Activated CD8-positive, alpha-beta T cell treated with anti-CD3 and anti-CD28 coated beads, Interleukin-2, amount 10 ng/mL, durations not matched to agents 7 days and 5 days (primary cell): ENCODE measurements around the gene COL27A1. TPM values are rescaled to one million over a fixed set of nuclear protein-coding genes. Genes with fewer than 3 reads are reported as not detected.
A peak's percentile ranks its signal among the peaks of the same experiment; 100 is the strongest.

Experiments
- ATAC-seq: fragments of 150-1000 bp; cut with Tn5 transposase; one replicate; pipeline ENCODE4 v1.10.0; 2021; ENCODE audit warnings: moderate library complexity
- CTCF ChIA-PET: fragments of 350-600 bp; sonication (Branson Sonifier 250); formaldehyde crosslinking; loops from one replicate; lab custom pipeline; 2021; ENCODE audit warnings: antibody characterized with exemption; lab: Charles Lee
- POLR2A ChIA-PET: fragments of 350-600 bp; sonication (Branson Sonifier 250); formaldehyde crosslinking; loops from one replicate; lab custom pipeline; 2021; ENCODE audit warnings: antibody characterized with exemption; lab: Charles Lee
- DNase-seq: peaks from one replicate; pipeline ENCODE4 v3.0.0-alpha.2; 2020
- H3K27ac Mint-ChIP-seq: one replicate; pipeline ENCODE4 v1.8.0; 2021; ENCODE audit warnings: mild to moderate bottlenecking, mixed read lengths
- H3K27me3 Mint-ChIP-seq: one replicate; pipeline ENCODE4 v1.8.0; 2021; ENCODE audit warnings: low read depth, mixed read lengths
- H3K36me3 Mint-ChIP-seq: one replicate; pipeline ENCODE4 v1.8.0; 2021; ENCODE audit warnings: low read depth, mixed read lengths
- H3K4me1 Mint-ChIP-seq: one replicate; pipeline ENCODE4 v1.8.0; 2021; ENCODE audit warnings: low read depth, mixed read lengths
- H3K4me3 Mint-ChIP-seq: one replicate; pipeline ENCODE4 v1.8.0; 2021; ENCODE audit warnings: mild to moderate bottlenecking, mixed read lengths
- H3K9me3 Mint-ChIP-seq: one replicate; pipeline ENCODE4 v1.8.0; 2022; ENCODE audit warnings: mixed read lengths; ENCODE audit not compliant: insufficient read depth
- total RNA-seq, 2 experiments: library from RNA; stranded (reverse); gene quantifications; one replicate each; pipeline ENCODE4 v1.2.3, GENCODE V29; 2021

COL27A1 gene
- total RNA-seq, 2 experiments from 2014 or later: 0.47 to 0.99 TPM

DNA sequence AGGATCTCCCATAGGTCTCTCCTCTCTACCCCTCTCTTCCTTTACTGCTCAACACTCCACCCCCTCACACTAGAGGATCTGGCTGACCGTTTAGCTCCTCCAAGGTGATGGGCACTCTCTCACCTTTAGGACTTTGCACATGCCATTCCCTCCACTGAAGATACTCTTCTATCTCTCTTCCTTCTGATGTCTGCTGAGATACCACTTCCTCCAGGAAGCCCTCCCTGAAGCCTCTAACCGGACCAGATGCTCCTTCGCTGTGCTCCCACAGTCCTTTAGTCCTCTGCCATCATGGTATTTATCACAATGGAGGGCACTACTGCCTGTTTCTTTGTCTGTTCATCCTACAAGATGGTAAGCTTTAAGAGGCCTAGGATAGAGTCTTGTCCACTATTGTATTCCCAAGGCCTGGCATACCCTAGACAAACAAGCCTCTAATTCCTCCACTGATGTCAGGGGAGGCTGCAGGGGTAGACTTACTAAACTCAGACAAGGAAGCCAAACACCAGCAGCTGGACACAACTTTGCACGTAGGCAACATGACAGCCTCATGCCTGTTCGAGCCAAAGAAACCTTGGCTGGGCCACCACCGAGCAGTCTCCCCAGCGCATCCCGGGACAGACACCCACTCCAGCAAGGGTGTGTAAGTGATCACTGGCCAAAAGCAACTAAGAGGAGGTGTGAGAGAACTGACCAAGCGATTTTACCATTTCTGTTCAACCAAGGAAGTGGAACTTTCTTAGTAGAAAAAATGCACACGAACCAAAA is 194.6 kb downstream of the COL27A1 start:
- Mint-ChIP-seq H3K36me3 (peaks cover 81% of the 10 kb centered on the region), H3K9me3 (no peaks in the 10 kb centered on the region), H3K27me3 (no peaks in the 10 kb centered on the region), H3K4me3 (no peak overlapping the region), H3K27ac (peak overlapping the region; percentile 92), H3K4me1 (peaks cover 65% of the 10 kb centered on the region)
- DNase-seq (no peak), ATAC-seq (no peak)
- CTCF ChIA-PET: interaction anchor here (0.6 to 6.5 kb wide), 9 partner anchors 11 to 255 kb away, joined by 3 to 42 read pairs (median 3); partner anchors contain the start of gene AKNA
- POLR2A ChIA-PET: interaction anchor here (0.8 to 1.6 kb wide), 3 partner anchors 12 to 38 kb away, joined by 3 to 5 read pairs (median 4); partner anchors contain the start of gene AKNA

DNA sequence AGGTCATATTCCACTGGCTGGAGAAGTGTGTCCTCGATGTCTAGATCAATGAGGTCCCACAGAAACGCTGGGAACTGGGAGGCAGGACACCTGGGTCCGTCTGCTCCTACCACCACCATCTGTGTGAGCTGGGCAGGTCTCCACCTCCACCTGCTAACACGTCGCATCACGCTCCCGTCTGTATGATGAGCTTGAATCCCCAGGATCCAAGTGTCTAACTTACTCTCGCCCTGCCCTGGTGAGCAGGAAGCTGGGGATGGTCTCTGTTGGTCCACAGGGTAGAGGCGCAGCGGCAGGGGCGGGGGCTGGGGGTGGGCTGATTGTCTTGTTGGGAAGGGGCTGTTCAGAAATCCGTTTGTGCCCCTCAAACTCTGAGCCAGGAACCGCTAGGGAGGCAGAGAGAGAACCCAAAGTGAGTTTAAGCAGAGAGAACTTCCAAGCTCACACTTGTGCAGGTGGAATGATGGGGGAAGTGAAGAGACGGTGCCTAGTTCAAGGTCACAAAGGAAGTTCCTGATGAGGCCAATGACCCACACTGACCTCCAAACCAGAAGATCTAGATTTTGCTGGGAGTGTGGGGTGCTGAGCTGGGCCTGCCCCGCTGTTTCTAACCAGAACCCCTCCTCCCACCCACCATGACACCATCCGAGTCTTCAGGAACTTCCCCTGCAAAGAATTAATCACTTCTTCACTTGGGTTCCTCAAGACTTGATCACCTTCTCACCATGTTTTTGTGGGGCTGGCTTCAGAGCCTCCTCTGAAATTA is 195.5 kb downstream of the COL27A1 start:
- H3K27me3 Mint-ChIP-seq: no peaks in the 10 kb centered on the region
- peaks cover 68% of the 10 kb centered on the region for H3K4me1 Mint-ChIP-seq
- H3K27ac Mint-ChIP-seq: peak overlapping the region; percentile 92
- ChIA-PET CTCF (interaction anchor here (1.1 to 6.5 kb wide), 5 partner anchors 11 to 37 kb away, joined by 3 to 42 read pairs (median 4); partner anchors contain the start of gene AKNA), POLR2A (interaction anchor here (1.1 to 1.6 kb wide), 3 partner anchors 17 to 37 kb away, joined by 5 to 7 read pairs (median 5); partner anchors contain the start of gene AKNA)
- no peaks in the 10 kb centered on the region for H3K9me3 Mint-ChIP-seq
- no peak for DNase-seq
- no peak for ATAC-seq
- H3K36me3 Mint-ChIP-seq: peaks cover 79% of the 10 kb centered on the region
- H3K4me3 Mint-ChIP-seq: peak overlapping the region; percentile 8

DNA sequence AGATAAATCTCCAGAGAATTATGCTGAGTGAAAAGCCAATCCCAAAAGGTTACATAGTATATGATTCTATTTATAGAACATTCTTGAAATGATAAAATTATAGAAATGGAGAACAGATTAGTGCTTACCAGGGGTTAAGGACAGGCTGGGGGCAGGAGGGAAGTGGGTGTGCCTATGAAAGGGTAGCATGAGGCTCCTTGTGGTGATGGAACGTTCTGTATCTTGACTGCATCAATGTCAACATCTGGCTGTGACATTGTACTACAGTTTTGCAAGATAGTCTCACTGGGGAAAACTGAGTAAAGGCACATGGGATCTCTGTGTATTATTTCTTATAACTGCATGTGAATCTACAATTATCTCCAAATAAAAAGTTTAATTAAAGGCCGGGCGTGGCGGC is 196.6 kb downstream of the COL27A1 start:
- H3K4me3 Mint-ChIP-seq: no peak overlapping the region
- no peak for ATAC-seq
- peaks cover 68% of the 10 kb centered on the region for H3K4me1 Mint-ChIP-seq

DNA sequence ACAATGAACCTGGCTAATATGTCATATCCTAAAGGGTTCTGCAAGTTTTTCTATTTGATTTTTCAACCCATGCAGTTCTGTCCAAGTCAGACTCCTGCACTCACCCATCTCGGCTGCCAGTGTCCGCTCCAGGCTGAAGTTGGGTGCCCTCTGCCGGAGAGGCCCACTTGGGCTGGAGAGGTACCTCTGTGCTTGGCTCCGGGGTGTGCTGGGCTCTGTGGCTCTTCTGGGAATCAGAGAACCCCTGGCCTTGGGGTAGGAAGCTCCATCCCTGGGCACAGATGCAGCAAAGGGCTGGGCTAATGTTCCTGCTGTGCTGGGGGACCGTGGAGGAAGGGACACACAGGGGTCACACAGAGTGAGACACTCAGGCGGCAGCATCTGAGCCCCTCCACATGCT is 200.5 kb downstream of the COL27A1 start:
- ChIA-PET CTCF (interaction anchor here (1.2 to 1.4 kb wide), 2 partner anchors 9 to 31 kb away, joined by 3 read pairs; no protein-coding TSS in a partner anchor), POLR2A (interaction anchor here (1.0 to 1.5 kb wide), 3 partner anchors 8 to 33 kb away, joined by 3 to 4 read pairs (median 4); no protein-coding TSS in a partner anchor)
- H3K9me3 Mint-ChIP-seq: no peaks in the 10 kb centered on the region
- H3K4me3 Mint-ChIP-seq: no peak overlapping the region
- no peak overlapping the region for H3K27ac Mint-ChIP-seq
- peaks cover 81% of the 10 kb centered on the region for H3K36me3 Mint-ChIP-seq
- no peak for DNase-seq
- ATAC-seq: no peak
- H3K4me1 Mint-ChIP-seq: peaks cover 63% of the 10 kb centered on the region
- no peaks in the 10 kb centered on the region for H3K27me3 Mint-ChIP-seq

More for the DNA sequence above, 196.6 kb downstream of the COL27A1 start:
- Mint-ChIP-seq H3K27ac (peak overlapping the region; percentile 60), H3K27me3 (no peaks in the 10 kb centered on the region), H3K9me3 (no peaks in the 10 kb centered on the region), H3K36me3 (peaks cover 79% of the 10 kb centered on the region)
- CTCF ChIA-PET: interaction anchor here (1.2 to 6.5 kb wide), 4 partner anchors 12 to 36 kb away, joined by 3 to 42 read pairs (median 7); partner anchors contain the start of gene AKNA
- POLR2A ChIA-PET: interaction anchor here (0.7 to 2.3 kb wide), 3 partner anchors 11 to 33 kb away, joined by 3 to 10 read pairs (median 7); no protein-coding TSS in a partner anchor
- DNase-seq: no peak

DNA sequence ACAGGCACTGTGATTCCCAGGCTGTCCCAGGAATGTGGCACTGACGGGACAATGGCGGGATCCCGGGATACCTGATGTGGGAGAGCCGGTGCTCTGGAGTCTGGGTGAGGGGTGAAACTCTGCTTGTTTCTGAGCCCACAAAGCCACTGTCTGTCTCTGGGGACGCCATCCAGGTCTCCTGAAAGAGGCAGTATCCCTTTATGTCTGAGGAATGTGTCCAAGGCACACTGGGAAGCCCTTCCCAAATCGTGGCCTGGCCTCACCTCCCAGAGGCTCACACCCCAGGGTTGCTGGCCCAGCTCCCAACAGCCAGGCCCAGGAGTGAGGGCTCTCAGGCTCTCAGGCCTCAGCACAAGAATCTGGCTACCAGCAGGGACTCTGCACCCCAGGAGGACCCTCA is 201.5 kb downstream of the COL27A1 start:
- ATAC-seq (no peak), DNase-seq (no peak)
- CTCF ChIA-PET: interaction anchor here (1.2 kb wide), 1 partner anchor 30 kb away, joined by 3 read pairs; no protein-coding TSS in a partner anchor
- Mint-ChIP-seq H3K4me1 (peaks cover 67% of the 10 kb centered on the region), H3K4me3 (no peak overlapping the region), H3K27me3 (no peaks in the 10 kb centered on the region), H3K9me3 (no peaks in the 10 kb centered on the region), H3K36me3 (peaks cover 85% of the 10 kb centered on the region), H3K27ac (peak overlapping the region; percentile 68)
- POLR2A ChIA-PET: interaction anchor here (1.0 to 1.5 kb wide), 3 partner anchors 9 to 32 kb away, joined by 3 to 4 read pairs (median 4); no protein-coding TSS in a partner anchor

DNA sequence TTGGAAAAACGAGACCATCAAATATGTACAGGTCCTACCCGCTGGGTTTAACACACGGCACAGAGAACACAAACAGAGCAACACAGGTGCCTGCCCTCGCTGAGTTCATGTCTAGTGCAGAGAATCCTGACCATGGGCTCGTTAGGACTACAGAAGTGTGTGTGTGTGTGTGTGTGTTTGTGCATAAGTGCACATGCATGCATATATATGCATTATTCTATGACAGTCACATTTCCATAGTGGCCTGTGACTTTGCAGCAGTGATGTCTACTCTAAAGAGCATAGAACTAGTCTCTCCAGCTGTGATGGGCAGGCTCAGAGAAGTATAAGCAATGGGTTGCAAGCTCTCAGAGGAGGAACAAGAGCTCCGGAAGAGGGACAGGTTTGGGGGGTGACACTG is 202.0 kb downstream of the COL27A1 start:
- H3K9me3 Mint-ChIP-seq: no peaks in the 10 kb centered on the region
- peaks cover 85% of the 10 kb centered on the region for H3K36me3 Mint-ChIP-seq

DNA sequence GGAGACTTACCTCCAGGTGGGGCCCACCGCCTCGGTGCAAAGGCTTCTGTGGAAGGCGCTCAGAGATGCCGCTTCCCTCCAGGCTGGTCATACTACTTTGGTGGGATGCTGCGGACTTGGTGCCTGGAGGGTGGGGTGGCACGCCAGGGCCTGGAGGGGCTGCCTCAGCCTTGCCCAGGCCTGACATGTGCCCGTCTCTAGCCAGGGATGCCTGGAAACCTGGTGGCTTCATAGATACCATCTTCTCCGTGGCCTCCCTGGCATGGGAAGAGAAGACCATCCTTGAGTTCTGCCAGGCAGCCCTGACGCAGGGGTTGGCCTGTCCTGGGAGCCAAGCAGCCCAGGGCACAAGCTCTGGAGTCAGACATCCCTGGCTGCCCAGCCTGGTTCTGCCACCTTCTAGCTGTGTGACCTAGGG is 202.6 kb downstream of the COL27A1 start:
- peak overlapping the region; percentile 69 for H3K27ac Mint-ChIP-seq
- H3K36me3 Mint-ChIP-seq: peaks cover 87% of the 10 kb centered on the region
- DNase-seq: no peak
- POLR2A ChIA-PET: no interaction called here
- peaks cover 65% of the 10 kb centered on the region for H3K4me1 Mint-ChIP-seq
- H3K27me3 Mint-ChIP-seq: no peaks in the 10 kb centered on the region
- no peaks in the 10 kb centered on the region for H3K9me3 Mint-ChIP-seq
- no peak overlapping the region for H3K4me3 Mint-ChIP-seq
- CTCF ChIA-PET: no interaction called here
- no peak for ATAC-seq

More for the DNA sequence above, 202.0 kb downstream of the COL27A1 start:
- Mint-ChIP-seq H3K27me3 (no peaks in the 10 kb centered on the region), H3K4me3 (no peak overlapping the region), H3K27ac (peak overlapping the region; percentile 68), H3K4me1 (peaks cover 66% of the 10 kb centered on the region)
- DNase-seq (no peak), ATAC-seq (no peak)
- POLR2A ChIA-PET: interaction anchor here (1.5 kb wide), 1 partner anchor 31 kb away, joined by 4 read pairs; no protein-coding TSS in a partner anchor
- CTCF ChIA-PET: no interaction called here

DNA sequence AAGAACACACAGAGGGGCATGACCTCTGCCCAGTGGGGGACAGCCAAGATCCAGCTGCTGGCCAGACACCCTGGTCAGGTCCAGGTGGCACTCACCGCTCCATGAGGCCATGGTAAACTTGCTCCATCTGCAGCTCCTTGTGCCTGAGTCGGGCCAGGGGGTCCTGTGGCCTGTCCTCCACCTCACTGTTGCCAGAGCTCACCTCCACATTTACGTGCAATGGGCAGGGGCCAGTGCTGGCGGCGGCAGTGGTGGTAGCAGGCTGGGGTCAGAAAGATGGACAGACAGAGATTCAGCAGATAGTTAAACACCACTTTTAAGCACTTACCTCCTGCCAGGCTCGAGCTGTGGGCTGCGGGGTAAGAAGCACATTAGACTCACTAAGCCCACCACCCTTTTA is 204.5 kb downstream of the COL27A1 start:
- Mint-ChIP-seq H3K4me1 (peaks cover 75% of the 10 kb centered on the region), H3K27me3 (no peaks in the 10 kb centered on the region), H3K9me3 (no peaks in the 10 kb centered on the region), H3K36me3 (peaks cover 95% of the 10 kb centered on the region), H3K4me3 (no peak overlapping the region), H3K27ac (peak overlapping the region; percentile 82)
- ChIA-PET CTCF (no interaction called here), POLR2A (interaction anchor here (0.6 to 1.7 kb wide), 5 partner anchors 11 to 26 kb away, joined by 3 to 4 read pairs (median 3); no protein-coding TSS in a partner anchor)
- no peak for DNase-seq
- ATAC-seq: no peak

DNA sequence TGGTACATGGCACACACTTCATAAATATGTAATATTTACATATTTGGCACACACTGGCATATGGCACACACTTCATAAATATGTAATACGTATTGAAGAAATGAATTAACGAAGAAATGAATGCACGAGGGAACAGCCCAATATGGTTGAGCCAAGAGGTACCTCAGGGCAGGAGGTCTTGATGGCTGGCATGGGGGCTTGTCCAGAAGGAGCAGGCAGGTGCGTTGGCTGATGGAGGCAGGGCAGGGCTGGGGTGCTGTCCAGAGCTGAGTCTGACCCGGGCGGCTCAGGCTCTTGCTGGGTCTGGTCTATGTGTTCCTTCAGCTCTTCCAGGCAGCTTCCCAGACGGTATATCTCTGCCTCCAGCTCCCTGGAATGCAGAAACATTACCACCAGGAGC is 206.2 kb downstream of the COL27A1 start:
- Mint-ChIP-seq H3K4me3 (no peak overlapping the region), H3K4me1 (peaks cover 85% of the 10 kb centered on the region), H3K36me3 (peaks cover 97% of the 10 kb centered on the region), H3K9me3 (no peaks in the 10 kb centered on the region), H3K27ac (peak overlapping the region; percentile 82), H3K27me3 (no peaks in the 10 kb centered on the region)
- ChIA-PET CTCF (interaction anchor here (0.9 kb wide), 1 partner anchor 26 kb away, joined by 3 read pairs; the partner anchor contains the start of gene AKNA), POLR2A (interaction anchor here (1.3 to 15.0 kb wide), 4 partner anchors 8 to 24 kb away, joined by 4 to 407 read pairs (median 6); partner anchors contain the start of gene AKNA)
- no peak for DNase-seq
- no peak for ATAC-seq
